22Rv1 (cell line): ENCODE data around the gene DUSP22.

Experiments
- CTCF ChIP-seq: fragments of 450-650 bp; IDR thresholded peaks from 2 replicates; pipeline ENCODE4 v1.5.1; 2017; ENCODE audit warnings: mild to moderate bottlenecking
- ZFX ChIP-seq: fragments of 450-650 bp; IDR thresholded peaks from 2 replicates; pipeline ENCODE4 v1.6.1; 2017; ENCODE audit warnings: antibody characterized with exemption, borderline replicate concordance

- TF ChIP-seq CTCF (no peak), ZFX (no peak)
These were observed 10.7 kb upstream of the DUSP22 start for GRCh38 chr6:281469-282103.
